IMR-90 (cell line): ENCODE results near the gene FAM186B. TPM values are rescaled to one million over a fixed set of nuclear protein-coding genes. Genes with fewer than 3 reads are reported as not detected.

ENCODE experiments used
- ATAC-seq: fragments of 200-7000 bp; cut with Tn5 transposase; 2 replicates; pipeline ENCODE4 v1.9.1; 2020; ENCODE audit warnings: low read depth, mild to moderate bottlenecking, moderate library complexity
- BruUV-seq: library from RNA; stranded (reverse); fragments of 400-500 nt; replicated peaks from 2 replicates; lab custom pipeline; 2021; lab: Mats Ljungman, UMichigan
- CTCF ChIA-PET: fragments of 300-600 bp; formaldehyde crosslinking; extraction: SDS; loops from one replicate; lab custom pipeline; 2021; ENCODE audit warnings: antibody characterized with exemption; lab: Yijun Ruan, JAX
- POLR2A ChIA-PET: fragments of 300-600 bp; sonication (Branson Sonifier 250); formaldehyde crosslinking; loops from one replicate; lab custom pipeline; 2022; ENCODE audit warnings: antibody characterized with exemption; ENCODE audit not compliant: unreplicated experiment; lab: Charles Lee
- DNase-seq: peaks from one replicate; pipeline ENCODE4 v3.0.0; 2013
- H2AFZ ChIP-seq: replicated peaks from 2 replicates; pipeline ENCODE3; 2013; ENCODE audit warnings: low read length, mild to moderate bottlenecking; ENCODE audit not compliant: poor library complexity
- H2AK5ac ChIP-seq: 2 replicates; pipeline ENCODE4 v1.6.1; 2013; ENCODE audit warnings: low read depth, low read length, inconsistent platforms
- H2AK9ac ChIP-seq: replicated peaks from 2 replicates; pipeline ENCODE3; 2013; ENCODE audit warnings: mild to moderate bottlenecking, low read depth, low read length, moderate library complexity; ENCODE audit not compliant: poor library complexity
- H2BK120ac ChIP-seq: 2 replicates; pipeline ENCODE4 v1.6.1; 2013; ENCODE audit warnings: low read depth, low read length, inconsistent platforms
- H2BK15ac ChIP-seq: 3 replicates; pipeline ENCODE4 v1.6.1; 2013; ENCODE audit warnings: low read depth, low read length, inconsistent platforms
- H2BK20ac ChIP-seq: 2 replicates; pipeline ENCODE4 v1.6.1; 2013; ENCODE audit warnings: low read depth, mild to moderate bottlenecking, inconsistent platforms, low read length, moderate library complexity
- H2BK5ac ChIP-seq: 2 replicates; pipeline ENCODE4 v1.6.1; 2013; ENCODE audit warnings: mild to moderate bottlenecking, low read depth, low read length, inconsistent platforms; ENCODE audit not compliant: poor library complexity, severe bottlenecking
- H3K14ac ChIP-seq: replicated peaks from 2 replicates; pipeline ENCODE4 v1.6.1; 2013; ENCODE audit warnings: low read depth, low read length, inconsistent platforms
- H3K18ac ChIP-seq: 2 replicates; pipeline ENCODE4 v1.6.1; 2013; ENCODE audit warnings: low read depth, low read length, control low read depth
- H3K23ac ChIP-seq: 2 replicates; pipeline ENCODE4 v1.6.1; 2013; ENCODE audit warnings: low read depth, low read length, inconsistent platforms
- H3K27ac ChIP-seq: 2 replicates; pipeline ENCODE4 v1.5.1; 2013; ENCODE audit warnings: mild to moderate bottlenecking, control low read depth, low read length; ENCODE audit not compliant: insufficient read depth
- H3K27me3 ChIP-seq: 2 replicates; pipeline ENCODE4 v1.6.1; 2013; ENCODE audit warnings: low read length; ENCODE audit not compliant: control insufficient read depth, insufficient read depth
- H3K36me3 ChIP-seq: 2 replicates; pipeline ENCODE4 v1.6.1; 2013; ENCODE audit warnings: low read length, mixed read lengths; ENCODE audit not compliant: control insufficient read depth, insufficient read depth
- H3K4ac ChIP-seq: 2 replicates; pipeline ENCODE4 v1.6.1; 2013; ENCODE audit warnings: low read depth, low read length, inconsistent platforms
- H3K4me1 ChIP-seq: 2 replicates; pipeline ENCODE4 v1.6.1; 2013; ENCODE audit warnings: low read length, mixed read lengths; ENCODE audit not compliant: control insufficient read depth, insufficient read depth
- H3K4me2 ChIP-seq: 2 replicates; pipeline ENCODE4 v1.6.1; 2013; ENCODE audit warnings: low read depth, mild to moderate bottlenecking, control low read depth, low read length, moderate library complexity
- H3K4me3 ChIP-seq: 2 replicates; pipeline ENCODE4 v1.5.1; 2013; ENCODE audit warnings: low read depth, mild to moderate bottlenecking, control low read depth, low read length, moderate library complexity; ENCODE audit not compliant: insufficient read depth
- H3K56ac ChIP-seq: 2 replicates; pipeline ENCODE4 v1.6.1; 2013; ENCODE audit warnings: low read length, inconsistent platforms; ENCODE audit not compliant: insufficient read depth; ENCODE audit errors: extremely low read depth
- H3K79me1 ChIP-seq, 2 experiments: 2 replicates each; pipeline ENCODE4 v1.6.1; 2013; ENCODE audit warnings: low read length in 2 of 2, inconsistent platforms in 1 of 2, low read depth in 1 of 2
- H3K9ac ChIP-seq: 2 replicates; pipeline ENCODE4 v1.6.1; 2013; ENCODE audit warnings: low read depth, low read length, control low read depth
- H3K9me1 ChIP-seq: 2 replicates; pipeline ENCODE4 v1.6.1; 2013; ENCODE audit warnings: low read length, inconsistent platforms; ENCODE audit not compliant: insufficient read depth
- H3K9me3 ChIP-seq: 2 replicates; pipeline ENCODE4 v1.6.1; 2013; ENCODE audit warnings: low read length; ENCODE audit not compliant: control insufficient read depth, insufficient read depth
- H4K20me1 ChIP-seq: 2 replicates; pipeline ENCODE4 v1.6.1; 2013; ENCODE audit warnings: low read length, inconsistent platforms; ENCODE audit not compliant: insufficient read depth
- H4K5ac ChIP-seq: 2 replicates; pipeline ENCODE4 v1.6.1; 2013; ENCODE audit warnings: mild to moderate bottlenecking, low read depth, low read length, control low read depth
- H4K8ac ChIP-seq, 2 experiments: 2 replicates each; pipeline ENCODE4 v1.6.1; 2013; ENCODE audit warnings: low read depth in 2 of 2, low read length in 2 of 2, control low read depth in 1 of 2, inconsistent platforms in 1 of 2
- H4K91ac ChIP-seq: 2 replicates; pipeline ENCODE4 v1.6.1; 2013; ENCODE audit warnings: low read depth, low read length, inconsistent platforms; ENCODE audit not compliant: insufficient read depth
- BHLHE40 ChIP-seq: fragments of 150-350 bp; IDR thresholded peaks from 2 replicates; pipeline ENCODE4 v1.6.1; 2016; ENCODE audit warnings: mild to moderate bottlenecking, low read depth, low read length
- CEBPB ChIP-seq: IDR thresholded peaks from 2 replicates; pipeline ENCODE4 v1.6.1; 2012; ENCODE audit warnings: low read depth, low read length, improper control_type of control experiment
- CTCF ChIP-seq: conservative IDR thresholded peaks from 2 replicates; pipeline ENCODE4 v1.5.1; 2012; ENCODE audit warnings: mild to moderate bottlenecking, low read depth, low read length, improper control_type of control experiment
- MAFK ChIP-seq: IDR thresholded peaks from 2 replicates; pipeline ENCODE4 v1.6.1; 2012; ENCODE audit warnings: low read depth, low read length, improper control_type of control experiment
- NFE2L2 ChIP-seq: fragments of 150-350 bp; IDR thresholded peaks from 2 replicates; pipeline ENCODE4 v1.6.1; 2016; ENCODE audit warnings: low read depth, mild to moderate bottlenecking, low read length
- POLR2A ChIP-seq: IDR thresholded peaks from 2 replicates; pipeline ENCODE4 v1.6.1; 2012; ENCODE audit warnings: mild to moderate bottlenecking, low read depth, low read length
- RCOR1 ChIP-seq: IDR thresholded peaks from 2 replicates; pipeline ENCODE4 v1.6.1; 2012; ENCODE audit warnings: mild to moderate bottlenecking, low read length, improper control_type of control experiment; ENCODE audit not compliant: insufficient replicate concordance
- RFX5 ChIP-seq: IDR thresholded peaks from 2 replicates; pipeline ENCODE4 v1.8.0; 2012; ENCODE audit warnings: low read depth, mild to moderate bottlenecking, low read length, moderate library complexity
- WGBS, 2 experiments: methylation state at CpG; one replicate each; pipeline versions ENCODE4 v1.1.5 to v1.1.7; 2013; ENCODE audit warnings: missing lambda C conversion rate in 2 of 2; ENCODE audit not compliant: insufficient read length in 1 of 2; ENCODE audit errors: extremely low coverage in 2 of 2; 5-methylcytosine and 5-hydroxymethylcytosine counted together
- dilution Hi-C: fragments of 300-500 bp; cut with HindIII; formaldehyde crosslinking; loops from one replicate; pipeline ENCODE4 v1.14.3; 2018; ENCODE audit warnings: low sequenced_read_pairs; ENCODE audit not compliant: unreplicated experiment
- in situ Hi-C: fragments of 300-500 bp; cut with MboI; formaldehyde crosslinking; loops from 3 replicates; pipeline ENCODE4 v1.14.3; 2019; ENCODE audit warnings: low sequenced_read_pairs, inconsistent platforms, mixed read lengths
- intact Hi-C: fragments of 100-400 bp; cut with micrococcal nuclease; formaldehyde crosslinking; loops from 2 replicates; pipeline ENCODE4 v1.10.0; 2022
- polyA plus RNA-seq, 3 experiments: library from polyadenylated mRNA; depleted of rRNA; stranded (reverse); fragments of >200 nt; gene quantifications; 2 replicates each; pipeline ENCODE4 v1.2.3, GENCODE V29; 2012; ENCODE audit warnings: low replicate concordance in 1 of 3
- total RNA-seq: library from RNA; depleted of rRNA; stranded (reverse); fragments of >200 nt; gene quantifications from 2 replicates; pipeline ENCODE4 v1.2.3, GENCODE V29; 2012

The FAM186B gene
- total and polyA plus RNA-seq, 2 of the 4 experiments (the other 2 are of a cell fraction), result 0.10 to 0.18 TPM

- POLR2A ChIA-PET, result interaction anchor here (0.5 to 0.7 kb wide), 2 partner anchors 93 to 124 kb away, joined by 3 to 7 read pairs; partner anchors contain the start of gene TMBIM6
- Histone ChIP-seq H2BK15ac (no peak overlapping the region), H3K36me3 (peaks cover 76% of the 10 kb centered on the region), H2BK5ac (no peak overlapping the region), H4K91ac (no peak overlapping the region), H2BK20ac (no peak overlapping the region), H3K27me3 (no peaks in the 10 kb centered on the region), H3K4ac (no peak overlapping the region), H3K14ac (no peak overlapping the region), H3K4me3 (no peak overlapping the region), H4K8ac (no peak overlapping the region), H4K20me1 (0 out of 2 replicates have a peak, but pooled peaks cover 4% of the 10 kb centered on the region), H3K4me2 (no peak overlapping the region), H2AFZ (no peak overlapping the region), H2AK5ac (no peak overlapping the region), H3K9ac (no peak overlapping the region), H3K27ac (no peak overlapping the region), H3K23ac (no peak overlapping the region), H4K5ac (no peak overlapping the region), H3K79me1 (0 out of 4 replicates have a peak, but pooled peaks cover 0 to 4% of the 10 kb centered on the region in 2 experiments), H2AK9ac (no peak overlapping the region), H3K18ac (no peak overlapping the region), H3K56ac (no peak overlapping the region), H3K9me3 (no peaks in the 10 kb centered on the region), H3K4me1 (no peaks in the 10 kb centered on the region), H2BK120ac (no peak overlapping the region), H3K9me1 (0 out of 2 replicates have a peak, but pooled peaks cover 4% of the 10 kb centered on the region)
- no TSS peak for BruUV-seq
- DNase-seq (no peak), ATAC-seq (no peak)
- WGBS, 2 experiments, result 100% methylated on average over 2 of the region's 3 CpGs; no CpG with 5 or more reads in 1 of the 2 experiments
- TF ChIP-seq POLR2A, result no peak
- no peak for TF ChIP-seq BHLHE40
- TF ChIP-seq RCOR1, result no peak
- TF ChIP-seq RFX5, result no peak
- TF ChIP-seq CTCF, result no peak
- TF ChIP-seq MAFK, result no peak
- TF ChIP-seq NFE2L2, result no peak
- TF ChIP-seq CEBPB, result no peak
- dilution Hi-C loops, result no loop called here
- CTCF ChIA-PET, result interaction anchor here (0.9 to 1.3 kb wide), 2 partner anchors 11 to 360 kb away, joined by 3 read pairs; no protein-coding TSS in a partner anchor
- intact Hi-C loops, result no loop called here
- in situ Hi-C loops, result no loop called here
Observed at GRCh38 chr12:49648712-49649003, 43.2 kb upstream of the FAM186B start.
